Measurements from ENCODE around the gene ZNF280C.

- TF ChIP-seq POLR2A (IDR thresholded peaks at IDR 0.05), result no peak
- no peak for TF ChIP-seq CTCF (IDR thresholded peaks at IDR 0.05)
These were observed 18.5 kb upstream of the ZNF280C start for GRCh38 chrX:130287071-130287770.

Data from heart left ventricle (tissue), 13 donors.